Stimulated activated effector memory CD8-positive, alpha-beta T cell treated with anti-CD3 and anti-CD28 coated beads, Interleukin-12 subunit alpha, Interleukin-12 subunit beta, amount 100 ng/mL, for 72 hours (primary cell): ENCODE data around the gene KIFBP.
"Not testable (repeated sequence)": the region's sequence is repeated elsewhere in the genome, so short reads cannot be mapped to it uniquely, and the experiment has no call there.

Experiments
- ATAC-seq: fragments of 150-1000 bp; cut with Tn5 transposase; 2 replicates; pipeline ENCODE4 v1.10.0; 2021
- DNase-seq, 2 donors: peaks; one replicate each; pipeline ENCODE4 v3.0.0; 2021 to 2022; ENCODE audit warnings: low spot score in 2 of 2
- H3K27ac Mint-ChIP-seq: one replicate; pipeline ENCODE4 v1.8.0; 2022; ENCODE audit warnings: mild to moderate bottlenecking, mixed read lengths
- H3K36me3 Mint-ChIP-seq: one replicate; pipeline ENCODE4 v1.8.0; 2022; ENCODE audit warnings: mild to moderate bottlenecking, mixed read lengths
- H3K4me1 Mint-ChIP-seq: one replicate; pipeline ENCODE4 v1.8.0; 2022; ENCODE audit warnings: mixed read lengths
- H3K4me3 Mint-ChIP-seq: one replicate; pipeline ENCODE4 v1.8.0; 2022; ENCODE audit warnings: mild to moderate bottlenecking, mixed read lengths
- H3K9me3 Mint-ChIP-seq: one replicate; pipeline ENCODE4 v1.8.0; 2022; ENCODE audit warnings: mixed read lengths

The KIFBP gene

DNA sequence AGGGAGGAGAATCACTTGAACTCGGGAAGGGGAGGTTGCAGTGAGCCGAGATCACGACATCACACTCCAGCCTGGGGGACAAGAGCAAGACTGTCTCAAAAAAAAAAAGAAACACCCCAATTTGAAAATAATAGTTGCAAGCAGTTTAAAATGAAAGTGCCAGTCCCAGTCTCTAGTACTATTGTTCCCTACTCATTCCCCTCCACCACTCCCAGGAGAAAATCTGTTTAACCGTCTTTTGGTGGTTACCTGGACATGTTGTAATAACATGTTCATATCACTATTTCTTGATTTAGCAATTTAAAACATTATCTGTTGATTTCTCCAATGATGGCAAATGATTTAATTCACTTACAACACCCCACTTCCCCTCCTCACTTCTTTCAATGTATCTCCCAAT, 44.7 kb downstream of the KIFBP start:
- no peak for ATAC-seq
- DNase-seq, result no peak
- Mint-ChIP-seq H3K27ac (no peak overlapping the region), H3K36me3 (no peaks in the 10 kb centered on the region), H3K9me3 (no peaks in the 10 kb centered on the region), H3K4me1 (no peaks in the 10 kb centered on the region), H3K4me3 (no peak overlapping the region)

DNA sequence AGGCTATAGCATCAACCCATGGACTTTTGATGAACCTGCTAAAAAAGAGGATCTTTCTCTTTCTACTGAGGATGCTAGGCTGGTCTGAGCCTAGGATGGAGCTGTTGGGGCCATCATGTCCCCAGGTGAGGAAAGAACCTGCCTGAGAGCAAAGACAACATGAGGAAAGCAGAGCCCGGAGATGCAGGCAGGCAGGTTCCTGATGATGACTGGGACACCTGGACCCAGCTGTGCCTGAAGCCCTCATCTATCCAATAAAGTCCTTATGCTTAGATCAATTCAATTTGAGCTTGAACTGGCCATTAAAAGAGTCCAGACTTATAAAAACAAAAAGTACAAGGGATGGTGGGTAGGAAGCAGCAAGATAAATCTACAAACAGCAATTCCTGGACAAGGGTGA, 48.9 kb downstream of the KIFBP start:
- no peak overlapping the region for H3K27ac Mint-ChIP-seq
- DNase-seq (no peak), ATAC-seq (no peak)
- no peaks in the 10 kb centered on the region for H3K4me1 Mint-ChIP-seq
- H3K4me3 Mint-ChIP-seq, result no peak overlapping the region
- peaks cover 6% of the 10 kb centered on the region for H3K36me3 Mint-ChIP-seq
- H3K9me3 Mint-ChIP-seq, result no peaks in the 10 kb centered on the region

DNA sequence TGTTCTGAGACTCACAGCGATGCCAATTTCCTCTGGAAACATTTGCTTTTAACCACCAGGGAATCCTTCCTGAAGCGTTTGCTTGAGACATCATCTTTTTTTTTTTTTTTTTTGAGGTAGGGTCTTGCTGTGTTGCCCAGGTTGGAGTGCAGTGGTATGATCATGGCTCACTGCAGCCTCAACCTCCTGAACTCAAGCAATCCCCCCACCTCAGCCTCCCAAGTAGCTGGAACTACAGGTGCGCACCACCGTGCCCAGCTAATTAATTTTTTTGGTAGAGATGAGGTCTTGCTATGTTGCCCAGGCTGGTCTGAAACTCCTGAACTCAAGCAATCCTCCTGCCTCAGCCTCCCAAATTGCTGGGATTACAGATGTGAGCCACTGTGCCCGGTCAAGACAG, 52.3 kb downstream of the KIFBP start:
- not testable (repeated sequence) for H3K27ac Mint-ChIP-seq, H3K9me3 Mint-ChIP-seq, ATAC-seq

DNA sequence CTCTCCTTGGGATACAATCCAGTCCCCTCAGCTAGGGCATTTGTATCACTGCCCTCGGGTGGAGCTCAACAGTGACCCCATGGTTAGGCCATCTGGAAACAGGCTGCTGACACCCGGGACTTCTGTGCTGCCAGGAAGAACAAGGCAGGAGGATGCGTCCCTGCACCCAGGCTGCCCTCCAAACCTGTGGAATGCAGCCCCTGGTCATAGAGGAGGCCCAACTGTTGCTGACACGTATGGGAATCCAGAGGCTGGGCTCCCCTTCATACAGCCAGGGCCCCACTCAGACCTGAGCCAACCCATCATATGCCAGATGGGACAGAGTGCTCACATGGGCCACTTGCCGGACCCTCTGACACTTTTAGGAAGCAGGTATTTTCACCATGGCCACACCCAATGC, 53.8 kb downstream of the KIFBP start:
- Mint-ChIP-seq H3K4me3 (no peak overlapping the region), H3K36me3 (peaks cover 12% of the 10 kb centered on the region), H3K9me3 (no peaks in the 10 kb centered on the region), H3K27ac (no peak overlapping the region), H3K4me1 (peaks cover 38% of the 10 kb centered on the region)
- DNase-seq (no peak), ATAC-seq (no peak)

More for the DNA sequence above, 52.3 kb downstream of the KIFBP start:
- Mint-ChIP-seq H3K36me3 (peaks cover 12% of the 10 kb centered on the region), H3K4me1 (peaks cover 23% of the 10 kb centered on the region)
- H3K4me3 Mint-ChIP-seq, DNase-seq: not testable (repeated sequence)

DNA sequence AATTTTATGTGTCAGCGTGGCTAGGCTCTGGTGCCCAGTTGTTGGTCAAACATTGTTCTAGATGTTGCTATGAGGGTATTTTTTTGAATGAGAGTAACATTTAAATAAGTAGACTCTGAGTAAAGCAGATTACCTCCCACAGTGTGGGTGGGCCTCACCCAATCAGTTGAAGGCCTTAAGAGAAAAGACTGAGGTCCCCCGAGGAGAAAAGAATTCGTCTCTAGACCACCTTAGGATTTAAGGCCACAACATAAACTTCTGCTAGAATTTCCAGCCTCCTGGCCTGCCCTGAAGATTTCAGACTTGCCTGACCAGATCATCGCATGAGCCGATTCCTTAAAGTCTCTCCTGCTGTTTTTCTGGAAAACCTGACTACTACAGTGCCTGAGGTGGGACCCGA, 54.2 kb downstream of the KIFBP start:
- peaks cover 42% of the 10 kb centered on the region for H3K4me1 Mint-ChIP-seq
- DNase-seq (no peak), ATAC-seq (no peak)
- no peak overlapping the region for H3K27ac Mint-ChIP-seq
- H3K9me3 Mint-ChIP-seq, result no peaks in the 10 kb centered on the region
- H3K36me3 Mint-ChIP-seq, result peaks cover 12% of the 10 kb centered on the region
- H3K4me3 Mint-ChIP-seq, result no peak overlapping the region

DNA sequence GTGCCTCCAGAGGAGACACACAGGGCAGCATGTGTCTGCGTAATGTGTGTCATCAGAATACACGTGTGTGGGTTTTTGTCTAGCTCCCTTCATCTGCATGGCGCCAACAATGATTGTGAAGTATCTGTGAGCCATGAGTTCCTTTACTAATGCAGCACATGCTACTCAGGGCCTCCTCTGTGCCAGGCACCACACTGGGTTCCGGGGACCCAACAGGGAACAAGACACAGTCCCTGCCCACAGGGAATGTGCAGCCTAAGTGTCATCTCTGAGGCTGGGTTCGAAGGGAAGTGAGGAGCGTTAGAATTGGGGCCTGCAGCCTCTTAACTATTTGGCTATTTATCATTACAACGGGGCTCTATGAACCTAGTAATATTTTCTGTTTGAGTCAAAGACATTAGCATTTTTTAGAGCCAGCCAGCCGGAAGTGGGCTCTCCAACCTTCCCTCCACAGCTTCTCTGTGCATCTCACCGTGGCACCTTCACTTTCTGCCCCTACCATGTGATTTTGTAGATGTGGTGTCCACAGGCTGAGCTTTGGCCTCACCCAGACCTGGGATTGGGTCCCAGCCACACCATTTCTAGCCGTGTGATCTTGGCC, 55.4 kb downstream of the KIFBP start:
- Mint-ChIP-seq H3K36me3 (peaks cover 12% of the 10 kb centered on the region), H3K4me1 (peaks cover 54% of the 10 kb centered on the region), H3K9me3 (no peaks in the 10 kb centered on the region), H3K27ac (peak overlapping the region; percentile 100), H3K4me3 (peak overlapping the region; percentile 80)
- DNase-seq (peak in 1 of 2 donors; percentile 76), ATAC-seq (peak; percentile 60)

DNA sequence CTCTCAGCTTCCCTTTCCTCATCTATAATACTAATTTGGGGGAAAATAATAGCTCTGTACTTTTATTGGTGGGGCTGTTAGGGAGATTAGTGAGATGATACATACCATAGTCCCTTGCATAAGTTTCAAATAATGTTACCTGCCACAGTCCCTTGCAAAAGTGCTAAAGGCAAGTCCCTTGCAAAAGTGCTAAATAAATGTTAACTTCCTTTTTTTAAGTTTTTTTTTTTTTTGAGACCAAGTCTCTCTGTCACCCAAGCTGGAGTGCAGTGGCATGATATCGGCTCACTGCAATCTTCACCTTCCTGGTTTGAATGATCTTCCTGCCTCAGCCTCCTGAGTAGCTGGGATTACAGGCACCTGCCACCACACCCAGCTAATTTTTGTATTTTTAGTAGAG, 55.9 kb downstream of the KIFBP start:
- no peak for ATAC-seq
- Mint-ChIP-seq H3K9me3 (no peaks in the 10 kb centered on the region), H3K27ac (peak overlapping the region; percentile 100), H3K36me3 (peaks cover 12% of the 10 kb centered on the region), H3K4me3 (peak overlapping the region; percentile 80), H3K4me1 (peaks cover 56% of the 10 kb centered on the region)
- DNase-seq, result peak in 1 of 2 donors; percentile 51

DNA sequence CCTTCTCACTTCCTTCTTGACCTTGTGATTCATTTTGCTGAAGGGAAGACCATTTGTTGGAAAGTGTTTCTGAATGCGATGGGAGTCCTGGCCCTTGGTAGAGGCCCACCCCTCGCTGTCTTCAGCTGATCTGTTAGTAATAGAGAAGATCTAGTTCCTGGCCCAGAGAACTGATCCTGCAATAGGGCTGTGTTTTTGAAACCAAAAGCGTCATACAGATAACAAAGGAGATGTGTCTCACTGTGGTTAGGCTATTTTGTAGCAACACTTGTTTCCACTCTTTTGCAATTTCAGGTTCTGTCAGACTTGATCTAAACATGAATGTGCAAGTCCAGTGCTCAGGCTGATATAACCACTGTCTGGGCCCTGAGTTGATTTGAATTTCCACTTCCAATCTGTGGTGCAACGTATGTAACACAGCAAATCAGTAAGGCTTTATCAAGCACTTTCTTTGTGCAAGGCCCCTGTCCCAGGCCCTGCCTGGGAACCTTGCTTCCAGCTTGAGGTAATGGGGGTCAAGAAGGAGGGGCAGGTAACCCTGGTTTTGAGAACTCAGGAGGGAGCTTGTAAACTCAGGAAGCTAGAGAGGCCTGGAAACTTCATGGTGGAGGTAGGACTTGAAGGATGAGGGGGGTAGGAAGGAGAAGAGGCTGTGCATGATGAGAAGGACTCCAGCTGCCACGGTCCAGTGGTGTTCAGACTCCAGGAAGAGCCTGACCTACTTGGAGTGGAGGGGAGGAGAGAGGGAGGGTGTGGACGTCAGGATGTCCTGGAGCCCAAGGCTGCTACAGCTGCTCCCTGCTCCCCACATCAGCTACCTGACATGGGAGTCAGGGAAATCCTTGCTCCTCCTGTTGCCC, 57.1 kb downstream of the KIFBP start:
- DNase-seq, result peak; percentile 24 to 76
- Mint-ChIP-seq H3K27ac (peak overlapping the region; percentile 100), H3K9me3 (no peaks in the 10 kb centered on the region), H3K36me3 (peaks cover 12% of the 10 kb centered on the region), H3K4me3 (peak overlapping the region; percentile 80), H3K4me1 (peaks cover 56% of the 10 kb centered on the region)
- peak; percentile 91 for ATAC-seq

DNA sequence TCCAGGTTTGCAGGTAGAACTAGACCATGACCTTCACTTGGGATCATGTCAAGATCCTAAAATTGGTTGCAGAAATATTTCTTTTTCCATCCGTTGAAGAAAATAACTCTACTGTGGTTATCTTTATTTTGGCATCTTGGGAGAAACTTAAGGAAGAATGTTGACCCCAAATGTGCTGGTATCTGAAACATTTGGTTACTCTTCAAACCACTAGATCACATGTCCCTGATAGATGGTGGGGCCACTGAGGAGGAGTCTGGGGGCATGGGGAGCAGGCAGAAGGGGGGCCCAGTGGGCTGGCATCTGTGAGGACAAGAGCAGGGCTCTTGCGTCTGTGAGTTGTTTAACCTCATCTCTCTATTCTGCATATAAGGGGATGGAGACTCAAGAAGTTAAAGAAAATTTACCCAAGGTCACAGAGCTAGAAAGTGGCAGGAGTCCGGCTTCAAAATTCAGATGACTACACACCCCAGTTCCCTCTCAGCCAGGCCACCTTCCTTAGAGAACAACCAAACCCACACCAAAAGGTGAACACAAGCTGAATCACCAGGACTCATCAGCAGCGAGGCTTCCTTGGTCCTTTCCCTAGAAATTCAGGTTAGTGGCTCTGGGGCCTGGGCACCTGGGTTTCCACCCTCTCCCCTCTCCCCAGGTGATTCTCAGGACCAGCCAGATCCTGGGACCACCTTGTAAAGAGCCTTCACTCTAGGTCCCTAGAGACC, 58.7 kb downstream of the KIFBP start:
- Mint-ChIP-seq H3K4me1 (peaks cover 69% of the 10 kb centered on the region), H3K27ac (peak overlapping the region; percentile 100), H3K4me3 (peak overlapping the region; percentile 80), H3K36me3 (peaks cover 15% of the 10 kb centered on the region), H3K9me3 (no peaks in the 10 kb centered on the region)
- DNase-seq (no peak), ATAC-seq (no peak)

DNA sequence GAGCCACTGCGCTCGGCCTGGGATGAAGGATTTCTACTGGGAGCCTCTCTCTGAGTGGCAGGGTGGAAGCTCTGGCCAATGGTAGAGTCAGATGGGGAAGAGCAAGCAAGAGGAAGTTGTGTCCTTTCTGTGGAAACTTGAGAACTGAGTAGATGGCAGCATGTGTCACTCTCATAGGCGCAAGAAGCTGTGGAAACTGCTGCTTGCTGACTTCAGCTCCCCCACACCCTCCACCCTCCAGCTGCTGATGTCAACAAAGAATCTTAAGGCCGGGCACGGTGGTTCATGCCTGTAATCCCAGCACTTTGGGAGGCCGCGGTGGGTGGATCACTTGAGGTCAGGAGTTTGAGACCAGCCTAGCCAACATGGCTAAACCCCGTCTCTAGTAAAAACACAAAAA, 59.5 kb downstream of the KIFBP start:
- Mint-ChIP-seq H3K4me1 (peaks cover 77% of the 10 kb centered on the region), H3K27ac (peak overlapping the region; percentile 100), H3K4me3 (peak overlapping the region; percentile 80), H3K9me3 (no peaks in the 10 kb centered on the region), H3K36me3 (peaks cover 15% of the 10 kb centered on the region)
- ATAC-seq (peak; percentile 73), DNase-seq (peak; percentile 10 to 68)

DNA sequence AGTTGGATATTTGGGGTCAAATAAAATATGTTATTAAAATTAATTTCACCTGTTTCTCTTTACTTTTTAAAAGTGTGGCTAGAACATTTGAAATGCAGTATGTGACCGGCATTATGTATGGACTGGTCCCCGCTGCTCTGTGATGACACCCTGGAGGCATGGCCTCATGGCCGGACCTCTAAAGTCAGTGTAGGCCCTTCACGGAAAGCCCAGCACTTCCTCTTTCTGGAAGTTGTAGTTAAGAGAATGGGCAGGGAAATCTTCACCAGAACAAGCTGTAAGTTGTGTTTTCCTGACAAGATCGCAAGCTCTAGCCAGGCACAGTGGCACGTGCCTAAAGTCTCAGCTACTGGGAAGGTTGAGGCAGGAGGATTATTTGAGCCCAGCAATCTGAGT, 61.0 kb downstream of the KIFBP start:
- peaks cover 69% of the 10 kb centered on the region for H3K4me1 Mint-ChIP-seq
- ATAC-seq (no peak), DNase-seq (no peak)
- H3K36me3 Mint-ChIP-seq, result peaks cover 15% of the 10 kb centered on the region
- H3K27ac Mint-ChIP-seq, result no peak overlapping the region
- no peaks in the 10 kb centered on the region for H3K9me3 Mint-ChIP-seq
- H3K4me3 Mint-ChIP-seq, result no peak overlapping the region

DNA sequence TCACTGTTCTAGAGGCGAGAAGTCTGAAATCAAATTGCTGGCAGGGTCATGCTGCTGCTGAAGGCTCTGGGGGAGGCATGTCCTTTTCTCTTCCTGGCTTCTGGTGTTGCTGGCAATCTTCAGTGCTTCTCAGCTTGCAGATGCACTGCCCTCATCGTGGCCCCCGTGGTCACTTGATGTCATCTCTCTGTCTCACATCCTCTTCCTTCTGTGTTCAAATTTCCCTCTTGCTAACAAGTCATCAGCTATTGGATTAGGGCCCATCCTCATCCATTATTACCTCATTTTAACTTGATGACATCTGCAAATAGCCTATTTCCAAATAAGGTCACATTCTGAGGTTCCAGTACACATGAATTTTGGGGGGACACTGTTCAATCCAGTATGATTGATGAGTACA, 62.7 kb downstream of the KIFBP start:
- Mint-ChIP-seq H3K4me3 (peak overlapping the region; percentile 1), H3K27ac (peak overlapping the region; percentile 63), H3K9me3 (no peaks in the 10 kb centered on the region), H3K4me1 (peaks cover 66% of the 10 kb centered on the region), H3K36me3 (peaks cover 8% of the 10 kb centered on the region)
- peak; percentile 69 for ATAC-seq
- DNase-seq, result no peak

DNA sequence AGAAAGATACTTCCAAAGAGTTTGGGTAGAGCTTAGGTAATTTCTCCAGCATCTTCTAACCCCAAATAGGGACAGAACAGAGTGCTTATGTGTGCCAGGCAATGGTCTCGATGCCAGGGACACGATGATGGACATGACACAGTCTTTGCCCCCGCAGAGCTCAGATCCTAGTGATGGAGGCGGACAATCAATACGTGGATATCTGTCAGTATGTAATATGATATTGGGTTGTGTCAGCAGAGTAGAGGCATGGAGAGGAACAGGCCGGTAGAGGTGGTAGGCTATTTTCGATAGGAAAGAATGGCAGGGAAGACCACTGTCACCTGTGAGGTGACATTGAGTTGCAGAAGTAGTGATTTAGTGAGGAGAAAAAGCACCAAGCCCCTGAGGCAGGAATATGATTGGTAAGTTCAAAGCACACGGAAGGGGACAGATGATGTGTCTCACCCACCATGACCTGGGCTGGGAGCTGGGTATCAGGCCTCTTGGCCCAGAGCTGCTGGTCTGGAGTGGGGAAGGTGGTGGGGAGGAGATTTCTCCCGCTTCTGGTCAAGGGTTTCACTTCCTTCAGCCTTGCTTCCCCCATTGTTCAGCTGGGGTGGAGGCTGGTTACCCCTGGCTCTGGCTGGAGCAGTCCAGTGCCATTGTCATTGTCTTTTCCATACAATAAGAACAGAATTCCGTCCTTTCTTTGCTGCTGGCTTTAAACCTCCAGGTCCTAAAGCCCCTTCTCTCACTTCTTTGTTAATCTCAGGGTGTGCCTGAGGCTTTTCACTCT, 63.3 kb downstream of the KIFBP start:
- Mint-ChIP-seq H3K36me3 (peaks cover 8% of the 10 kb centered on the region), H3K9me3 (no peaks in the 10 kb centered on the region), H3K4me3 (peak overlapping the region; percentile 1), H3K27ac (peak overlapping the region; percentile 63), H3K4me1 (peaks cover 66% of the 10 kb centered on the region)
- no peak for DNase-seq
- no peak for ATAC-seq

DNA sequence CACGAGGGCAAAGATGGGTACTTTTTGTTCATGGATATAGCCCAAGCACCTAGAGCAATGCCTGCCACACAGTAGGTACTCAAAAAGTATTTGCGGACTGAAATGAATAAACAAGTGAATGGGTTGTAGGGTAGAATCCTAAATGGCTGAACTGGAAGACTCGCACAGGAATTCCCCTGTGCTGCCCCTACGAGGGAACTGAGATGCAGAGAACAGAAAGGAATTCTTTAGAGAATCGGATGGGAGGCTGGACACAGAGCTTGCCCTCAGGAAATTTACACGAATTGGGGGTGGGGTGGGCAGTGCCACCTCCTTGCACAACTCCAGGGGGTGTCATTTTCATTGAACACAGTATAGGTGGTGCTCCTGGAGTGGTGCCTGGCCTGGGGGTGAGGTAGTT, 64.1 kb downstream of the KIFBP start:
- ATAC-seq (no peak), DNase-seq (no peak)
- H3K4me3 Mint-ChIP-seq, result no peak overlapping the region
- H3K9me3 Mint-ChIP-seq, result no peaks in the 10 kb centered on the region
- peak overlapping the region; percentile 48 for H3K27ac Mint-ChIP-seq
- H3K4me1 Mint-ChIP-seq, result peaks cover 66% of the 10 kb centered on the region
- H3K36me3 Mint-ChIP-seq, result peaks cover 8% of the 10 kb centered on the region

DNA sequence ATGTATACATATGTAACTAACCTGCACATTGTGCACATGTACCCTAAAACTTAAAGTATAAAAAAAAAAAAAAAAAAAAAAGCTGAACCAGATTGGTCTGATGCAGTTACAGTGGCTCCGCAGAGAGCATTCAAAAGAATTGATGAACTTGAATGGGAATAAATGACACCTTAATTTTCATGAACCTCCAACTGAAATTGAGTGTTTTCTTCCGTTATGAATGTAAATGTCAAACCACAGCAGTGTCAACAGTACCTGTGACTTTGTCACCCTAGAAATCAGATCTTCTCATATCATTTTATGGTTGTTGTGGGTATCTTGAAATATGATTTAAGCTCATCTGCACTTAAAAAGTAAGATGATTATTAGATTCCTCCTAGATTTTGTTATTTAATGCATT, 66.6 kb downstream of the KIFBP start:
- DNase-seq (no peak), ATAC-seq (peak; percentile 82)
- Mint-ChIP-seq H3K4me1 (peaks cover 60% of the 10 kb centered on the region), H3K4me3 (peak overlapping the region; percentile 68), H3K27ac (peak overlapping the region; percentile 93), H3K9me3 (no peaks in the 10 kb centered on the region), H3K36me3 (peaks cover 8% of the 10 kb centered on the region)
